HEK293 (cell line): Measurements from ENCODE around the gene GIMAP6.
"Not testable (repeated sequence)": the region's sequence is repeated elsewhere in the genome, so short reads cannot be mapped to it uniquely, and the experiment has no call there.

Experiments
- CTCF ChIA-PET: fragments of 350-600 bp; formaldehyde crosslinking; extraction: SDS; loops from one replicate; lab custom pipeline; 2021; ENCODE audit warnings: antibody characterized with exemption; lab: Yijun Ruan, JAX
- POLR2A ChIA-PET: fragments of 300-600 bp; formaldehyde crosslinking; extraction: SDS; loops from one replicate; lab custom pipeline; 2020; ENCODE audit warnings: antibody characterized with exemption, inconsistent platforms; lab: Yijun Ruan, JAX
- H3K27ac ChIP-seq: fragments of 200-500 bp; sonication (Bioruptor generic); 2 replicates; pipeline ENCODE4 v1.5.1; 2014; ENCODE audit warnings: low read depth, low read length, control low read depth, inconsistent platforms; ENCODE audit errors: extremely low read depth
- H3K36me3 ChIP-seq, 2 experiments: fragments of 200-500 bp in 1 of 2; sonication (Bioruptor generic) in 1 of 2; 1 replicate in 1 of 2; 2 replicates in 1 of 2; pipeline ENCODE4 v1.5.1; 2014 to 2017; ENCODE audit warnings: inconsistent platforms in 2 of 2, low read length in 2 of 2; ENCODE audit not compliant: control insufficient read depth in 2 of 2, insufficient read depth in 1 of 2
- H3K4me1 ChIP-seq: fragments of 200-500 bp; sonication (Bioruptor generic); 2 replicates; pipeline ENCODE4 v1.5.1; 2014; ENCODE audit warnings: mild to moderate bottlenecking, low read length, inconsistent platforms; ENCODE audit not compliant: control insufficient read depth, insufficient read depth
- H3K4me3 ChIP-seq: 2 replicates; pipeline ENCODE4 v1.5.1; 2011; ENCODE audit warnings: low read depth, mild to moderate bottlenecking, control low read depth, low read length, moderate library complexity
- H3K9me3 ChIP-seq: fragments of 200-500 bp; sonication (Bioruptor generic); 2 replicates; pipeline ENCODE4 v1.5.1; 2014; ENCODE audit warnings: low read depth, low read length, inconsistent platforms; ENCODE audit not compliant: control insufficient read depth, insufficient read depth
- GLI2 ChIP-seq: fragments of 450-650 bp; formaldehyde crosslinking; IDR thresholded peaks from 2 replicates; pipeline ENCODE4; 2017; ENCODE audit warnings: missing biosample characterization, missing genetic modification characterization, low read depth, borderline replicate concordance
- KLF7 ChIP-seq: fragments of 450-650 bp; formaldehyde crosslinking; IDR thresholded peaks from 2 replicates; pipeline ENCODE4 v1.5.1; 2016; ENCODE audit warnings: missing biosample characterization, missing genetic modification characterization, borderline replicate concordance
- PRDM4 ChIP-seq: fragments of 450-650 bp; formaldehyde crosslinking; IDR thresholded peaks from 2 replicates; pipeline ENCODE4 v1.5.1; 2017; ENCODE audit warnings: missing biosample characterization, missing genetic modification characterization
- ZNF184 ChIP-seq: fragments of 450-650 bp; IDR thresholded peaks from 2 replicates; pipeline ENCODE4 v1.5.1; 2018; ENCODE audit warnings: missing biosample characterization, mild to moderate bottlenecking, missing genetic modification characterization
- ZNF248 ChIP-seq: fragments of 450-650 bp; formaldehyde crosslinking; IDR thresholded peaks from 2 replicates; pipeline ENCODE4 v1.5.1; 2017; ENCODE audit warnings: missing biosample characterization, missing genetic modification characterization
- ZNF354C ChIP-seq: fragments of 450-650 bp; formaldehyde crosslinking; IDR thresholded peaks from 2 replicates; pipeline ENCODE4 v1.5.1; 2016; ENCODE audit warnings: missing biosample characterization, missing genetic modification characterization, low read depth, borderline replicate concordance
- TF ChIP-seq, protein P1 (sequence below): fragments of 450-650 bp; formaldehyde crosslinking; IDR thresholded peaks from 2 replicates; pipeline ENCODE4 v1.5.1; 2016; ENCODE audit warnings: missing biosample characterization, missing genetic modification characterization

GIMAP6 gene

DNA sequence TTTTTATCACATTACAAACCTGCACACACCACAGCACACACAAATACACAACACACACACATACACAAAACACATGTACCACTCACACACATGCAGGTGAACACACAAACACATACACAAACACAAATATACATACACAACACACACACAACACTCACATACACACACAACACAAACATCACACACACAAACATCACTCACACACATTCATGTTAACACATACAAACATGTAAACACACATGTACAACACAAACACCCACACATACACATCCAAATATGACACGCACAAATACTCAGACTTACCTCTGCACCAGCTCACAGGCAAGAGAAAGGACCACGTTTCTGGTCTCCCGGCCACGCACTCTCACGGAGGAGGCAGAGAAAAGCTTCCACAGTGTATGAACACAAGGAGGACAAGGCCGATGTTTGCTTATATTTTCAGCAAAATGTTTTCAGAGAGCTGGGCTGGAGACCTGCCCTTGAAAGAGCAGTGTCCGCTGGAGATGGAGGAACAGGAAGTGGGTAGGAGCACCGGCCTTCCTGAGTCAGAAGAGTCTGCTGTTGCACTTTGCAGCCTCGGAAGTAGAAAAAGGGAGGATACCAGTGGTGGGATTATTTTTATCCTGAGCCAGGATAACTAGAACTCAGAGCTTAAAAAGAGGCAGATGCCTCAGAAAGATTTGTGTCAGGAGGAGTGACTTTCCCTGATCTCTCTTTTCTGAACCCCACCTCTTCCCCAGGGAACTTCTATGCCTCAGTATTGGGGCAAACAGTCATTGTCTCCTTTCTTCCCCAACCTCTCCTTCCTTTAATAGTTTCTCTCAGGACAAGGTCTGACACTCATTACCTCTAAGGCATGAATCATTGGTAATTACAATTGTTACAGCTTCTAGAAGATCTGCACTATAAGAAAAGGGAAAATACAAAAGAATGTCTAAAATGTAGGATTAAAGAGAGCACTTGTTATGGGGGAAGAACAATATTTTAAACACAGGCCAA, at the start of gene GIMAP6:
GIMAP6 (minus strand) TSS at position 520 of the 999 bp plus-strand sequence. CDS start 2,243 bp downstream, outside the sequence.
- Histone ChIP-seq H3K4me3 (no peak within 1 kb of the TSS), H3K9me3 (no peaks in the 10 kb centered on the region), H3K36me3 (no peaks in the 10 kb centered on the region), H3K4me1 (no peaks in the 10 kb centered on the region), H3K27ac (no peak within 1 kb of the TSS)
- TF ChIP-seq GLI2 (tag by site-specific recombination) (no peak), ZNF354C (no peak), KLF7 (tag by site-specific recombination) (no peak), ZNF248 (tag by site-specific recombination) (no peak), ZNF184 (tag by site-specific recombination) (no peak), PRDM4 (tag by site-specific recombination) (no peak)
- TF ChIP-seq, protein P1, sequence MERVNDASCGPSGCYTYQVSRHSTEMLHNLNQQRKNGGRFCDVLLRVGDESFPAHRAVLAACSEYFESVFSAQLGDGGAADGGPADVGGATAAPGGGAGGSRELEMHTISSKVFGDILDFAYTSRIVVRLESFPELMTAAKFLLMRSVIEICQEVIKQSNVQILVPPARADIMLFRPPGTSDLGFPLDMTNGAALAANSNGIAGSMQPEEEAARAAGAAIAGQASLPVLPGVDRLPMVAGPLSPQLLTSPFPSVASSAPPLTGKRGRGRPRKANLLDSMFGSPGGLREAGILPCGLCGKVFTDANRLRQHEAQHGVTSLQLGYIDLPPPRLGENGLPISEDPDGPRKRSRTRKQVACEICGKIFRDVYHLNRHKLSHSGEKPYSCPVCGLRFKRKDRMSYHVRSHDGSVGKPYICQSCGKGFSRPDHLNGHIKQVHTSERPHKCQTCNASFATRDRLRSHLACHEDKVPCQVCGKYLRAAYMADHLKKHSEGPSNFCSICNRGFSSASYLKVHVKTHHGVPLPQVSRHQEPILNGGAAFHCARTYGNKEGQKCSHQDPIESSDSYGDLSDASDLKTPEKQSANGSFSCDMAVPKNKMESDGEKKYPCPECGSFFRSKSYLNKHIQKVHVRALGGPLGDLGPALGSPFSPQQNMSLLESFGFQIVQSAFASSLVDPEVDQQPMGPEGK (tag by site-specific recombination): no peak
- ChIA-PET POLR2A (no interaction called here), CTCF (no interaction called here)

DNA sequence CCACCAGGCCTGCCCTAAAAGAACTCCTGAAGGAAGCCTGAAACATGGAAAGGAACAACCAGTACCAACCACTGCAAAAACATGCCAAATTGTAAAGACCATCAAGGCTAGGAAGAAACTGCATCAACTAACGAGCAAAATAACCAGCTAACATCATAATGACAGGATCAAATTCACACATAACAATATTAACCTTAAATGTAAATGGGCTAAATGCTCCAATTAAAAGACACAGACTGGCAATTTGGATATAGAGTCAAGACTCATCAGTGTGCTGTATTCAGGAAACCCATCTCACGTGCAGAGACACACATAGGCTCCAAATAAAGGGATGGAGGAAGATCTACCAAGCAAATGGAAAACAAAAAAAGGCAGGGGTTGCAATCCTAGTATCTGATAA, 48.2 kb upstream of the GIMAP6 start:
- POLR2A ChIA-PET, H3K9me3 ChIP-seq, H3K4me3 ChIP-seq, H3K36me3 ChIP-seq, H3K4me1 ChIP-seq, H3K27ac ChIP-seq, CTCF ChIA-PET: not testable (repeated sequence)

DNA sequence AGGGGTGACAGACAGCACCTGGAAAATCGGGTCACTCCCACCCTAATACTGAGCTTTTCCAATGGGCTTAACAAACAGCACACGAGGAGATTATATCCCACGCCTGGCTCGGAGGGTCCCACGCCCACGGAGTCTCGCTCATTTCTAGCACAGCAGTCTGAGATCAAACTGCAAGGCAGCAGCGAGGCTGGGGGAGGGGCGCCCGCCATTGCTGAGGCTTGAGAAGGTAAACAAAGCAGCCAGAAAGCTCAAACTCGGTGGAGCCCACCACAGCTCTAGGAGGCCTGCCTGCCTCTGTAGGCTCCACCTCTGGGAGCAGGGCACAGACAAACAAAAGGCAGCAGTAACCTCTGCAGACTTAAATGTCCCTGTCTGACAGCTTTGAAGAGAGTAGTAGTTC, 46.4 kb upstream of the GIMAP6 start:
- POLR2A ChIA-PET, H3K9me3 ChIP-seq, CTCF ChIA-PET, H3K27ac ChIP-seq, H3K36me3 ChIP-seq, H3K4me1 ChIP-seq, H3K4me3 ChIP-seq: not testable (repeated sequence)

DNA sequence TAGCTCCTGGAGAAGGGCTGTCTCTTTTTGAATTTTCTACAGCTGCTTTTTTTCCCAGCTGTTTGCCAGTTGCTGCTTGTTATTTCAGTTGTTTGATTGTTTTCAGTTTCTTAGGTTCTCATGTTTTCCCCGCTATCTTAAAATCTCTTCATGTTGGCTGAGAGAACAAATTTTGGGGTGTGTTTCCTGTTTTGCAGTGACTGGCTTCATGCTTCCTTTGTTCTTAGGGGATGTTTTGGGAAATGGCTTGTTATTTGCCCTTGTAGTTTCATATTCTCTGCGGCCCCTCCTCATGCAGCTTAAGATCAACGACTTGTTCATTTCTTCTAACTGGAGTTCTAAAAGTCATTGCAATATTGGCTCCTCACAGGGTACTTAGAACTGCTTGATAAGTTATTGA, 44.7 kb upstream of the GIMAP6 start:
- CTCF ChIA-PET, H3K4me1 ChIP-seq, H3K4me3 ChIP-seq, H3K9me3 ChIP-seq, POLR2A ChIA-PET, H3K36me3 ChIP-seq, H3K27ac ChIP-seq: not testable (repeated sequence)

GRCh38 chr7:150676276-150676675, 44.1 kb upstream of the GIMAP6 start:
- CTCF ChIA-PET, H3K27ac ChIP-seq, H3K4me3 ChIP-seq, H3K36me3 ChIP-seq, H3K9me3 ChIP-seq, POLR2A ChIA-PET, H3K4me1 ChIP-seq: not testable (repeated sequence)
